Esophagus muscularis mucosa (tissue), 3 donors: ENCODE measurements around the gene THADA.
"Not testable (repeated sequence)": the region's sequence is repeated elsewhere in the genome, so short reads cannot be mapped to it uniquely, and the experiment has no call there.

Experiments
- EP300 ChIP-seq: sonication (generic); formaldehyde crosslinking; IDR thresholded peaks from one replicate; pipeline ENCODE4 v1.6.1; 2017; ENCODE audit warnings: antibody characterized with exemption
- TF ChIP-seq, protein P1 (sequence below), 3 experiments: fragments of 200-600 bp in 2 of 3; fragments of 450-650 bp in 1 of 3; sonication (generic) in 2 of 3; IDR thresholded peaks; one replicate each; pipeline ENCODE4 v1.5.1; 2017 to 2019; ENCODE audit warnings: antibody characterized with exemption in 3 of 3, mild to moderate bottlenecking in 2 of 3, moderate library complexity in 1 of 3

DNA sequence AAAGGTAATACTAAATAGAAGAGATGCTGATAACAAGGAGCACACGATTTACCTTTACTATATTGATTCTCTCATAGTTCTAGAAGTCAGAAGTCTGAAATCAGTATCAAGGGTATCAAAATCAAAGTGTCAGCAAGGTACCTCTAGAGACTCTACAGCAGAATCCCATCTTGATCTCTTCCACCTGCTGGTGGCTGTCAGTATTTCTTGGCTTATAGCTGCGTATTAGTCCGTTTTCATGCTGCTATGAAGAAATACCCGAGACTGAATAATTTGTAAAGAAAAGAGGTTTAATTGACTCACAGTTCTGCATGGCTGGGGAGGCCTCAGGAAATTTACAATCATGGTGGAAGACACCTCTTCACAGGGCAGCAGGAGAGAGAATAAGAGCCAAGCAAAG is 149.1 kb downstream of the THADA start:
- TF ChIP-seq, protein P1, sequence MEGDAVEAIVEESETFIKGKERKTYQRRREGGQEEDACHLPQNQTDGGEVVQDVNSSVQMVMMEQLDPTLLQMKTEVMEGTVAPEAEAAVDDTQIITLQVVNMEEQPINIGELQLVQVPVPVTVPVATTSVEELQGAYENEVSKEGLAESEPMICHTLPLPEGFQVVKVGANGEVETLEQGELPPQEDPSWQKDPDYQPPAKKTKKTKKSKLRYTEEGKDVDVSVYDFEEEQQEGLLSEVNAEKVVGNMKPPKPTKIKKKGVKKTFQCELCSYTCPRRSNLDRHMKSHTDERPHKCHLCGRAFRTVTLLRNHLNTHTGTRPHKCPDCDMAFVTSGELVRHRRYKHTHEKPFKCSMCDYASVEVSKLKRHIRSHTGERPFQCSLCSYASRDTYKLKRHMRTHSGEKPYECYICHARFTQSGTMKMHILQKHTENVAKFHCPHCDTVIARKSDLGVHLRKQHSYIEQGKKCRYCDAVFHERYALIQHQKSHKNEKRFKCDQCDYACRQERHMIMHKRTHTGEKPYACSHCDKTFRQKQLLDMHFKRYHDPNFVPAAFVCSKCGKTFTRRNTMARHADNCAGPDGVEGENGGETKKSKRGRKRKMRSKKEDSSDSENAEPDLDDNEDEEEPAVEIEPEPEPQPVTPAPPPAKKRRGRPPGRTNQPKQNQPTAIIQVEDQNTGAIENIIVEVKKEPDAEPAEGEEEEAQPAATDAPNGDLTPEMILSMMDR (IDR thresholded peaks at IDR 0.05): not testable (repeated sequence)
- not testable (repeated sequence) for TF ChIP-seq EP300
